DMS 273 (cell line): ENCODE results near the gene COX7A2L.
"Not testable (repeated sequence)": the region's sequence is repeated elsewhere in the genome, so short reads cannot be mapped to it uniquely, and the experiment has no call there.

Experiments used
- DNase-seq: peaks from one replicate; lab custom pipeline; 2025; ENCODE audit not compliant: unreplicated experiment; lab: John Stamatoyannopoulos, UW

COX7A2L gene

DNA sequence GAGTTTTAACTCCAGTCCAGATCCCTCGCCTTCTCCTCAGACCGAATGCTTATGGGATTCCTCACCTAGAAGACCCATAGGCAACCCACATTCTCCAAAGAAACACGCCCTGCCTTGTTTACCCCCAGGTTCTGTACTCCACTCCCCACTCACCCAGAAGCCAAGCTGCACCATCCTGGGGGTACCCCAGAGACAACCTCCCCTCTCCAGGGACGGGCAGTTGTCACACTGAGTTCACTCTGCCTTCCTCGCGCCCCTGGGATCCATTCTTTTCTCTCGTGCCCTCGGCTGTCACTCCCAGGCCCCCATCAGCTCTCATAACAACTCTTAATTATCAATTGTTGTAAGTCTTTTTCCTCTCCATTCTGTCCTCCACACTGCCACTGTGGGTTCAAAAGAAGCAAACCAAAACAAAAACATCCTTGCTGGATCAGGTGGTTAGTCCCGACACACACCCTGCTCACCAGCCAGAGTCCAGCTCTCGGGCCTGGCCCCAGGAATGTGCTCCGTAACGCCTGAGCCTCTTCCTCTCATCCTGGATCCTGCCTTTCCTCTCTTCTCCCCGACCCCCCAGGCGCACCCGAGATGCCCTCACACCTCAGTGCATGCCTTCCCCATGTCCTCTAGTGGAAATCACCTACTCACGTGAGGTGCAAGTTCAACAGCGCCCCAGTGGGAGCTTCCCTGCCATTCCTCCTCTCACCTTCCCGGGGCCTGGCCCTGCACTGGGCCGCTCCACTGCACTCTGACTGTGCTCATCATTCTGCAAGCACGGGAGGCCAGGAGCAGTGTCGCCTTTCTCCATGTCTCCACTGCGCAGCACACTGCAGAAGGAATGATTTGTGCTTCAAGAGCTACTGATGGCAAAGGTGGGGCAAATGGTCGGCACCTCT lies 20.7 kb downstream of the COX7A2L start:
- DNase-seq, result no peak

DNA sequence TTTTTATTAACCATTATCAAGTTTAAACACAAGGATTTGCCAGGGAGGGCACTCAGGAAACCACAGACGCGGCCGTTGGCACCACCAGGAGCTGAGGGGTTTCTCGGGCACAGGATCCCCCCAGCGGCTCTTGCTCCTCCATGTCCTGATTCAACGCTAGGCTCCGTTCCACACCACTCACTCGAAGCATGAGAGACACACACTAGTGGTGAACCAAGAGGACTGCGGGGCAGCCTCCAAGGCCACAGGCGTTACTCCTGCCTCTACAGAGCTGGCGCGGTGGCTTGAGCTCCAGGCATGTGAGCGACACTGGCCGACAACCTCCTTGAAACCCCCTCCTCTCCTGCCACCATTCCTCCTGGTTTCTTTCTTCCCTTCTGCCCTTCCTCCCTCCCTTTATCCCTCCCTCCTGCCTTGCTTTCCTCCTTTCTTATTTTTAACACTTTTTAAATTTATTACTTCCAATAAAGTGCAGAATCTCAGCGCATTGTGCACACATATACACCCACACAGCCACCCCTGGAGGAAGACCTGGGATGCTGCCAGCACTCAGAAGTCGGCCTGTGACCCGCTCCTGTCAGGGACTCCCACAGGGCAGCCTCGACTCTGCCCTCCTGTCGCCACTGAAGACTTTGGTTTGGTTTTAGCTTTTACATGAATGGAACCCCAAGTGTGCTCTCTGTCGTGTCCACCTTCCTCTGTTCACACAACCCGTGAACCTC lies 21.7 kb downstream of the COX7A2L start:
- peak; percentile 49 for DNase-seq

DNA sequence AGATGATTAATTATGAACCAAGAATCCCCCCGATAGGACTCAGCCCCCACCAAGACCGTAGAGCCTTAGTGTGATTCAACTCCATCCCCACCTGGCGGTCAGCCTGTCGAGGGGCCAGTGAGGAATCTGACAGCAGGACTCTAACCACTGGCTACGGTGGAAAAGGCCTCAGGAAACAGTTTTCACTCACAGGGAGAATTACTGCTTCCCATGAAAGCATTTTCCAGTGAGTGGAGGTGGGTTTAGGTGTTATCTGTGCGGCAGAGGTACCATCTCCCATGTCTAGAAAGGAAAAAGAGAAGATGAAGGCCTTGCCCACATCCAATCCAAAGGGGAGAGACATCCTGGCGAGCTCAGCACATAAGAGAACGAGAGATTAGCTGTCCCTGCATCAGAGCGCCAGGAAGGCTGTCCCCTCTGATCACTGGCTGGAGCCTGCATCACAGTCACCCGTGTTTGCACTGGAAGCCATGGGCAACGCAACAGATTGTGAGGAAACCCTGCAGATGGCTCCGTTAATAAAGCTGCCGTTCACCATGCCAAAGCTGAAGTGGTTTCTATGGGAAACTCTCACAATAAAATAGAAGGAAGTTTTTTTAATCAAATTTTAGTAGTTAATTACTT lies 22.3 kb downstream of the COX7A2L start:
- DNase-seq, result peak; percentile 42

DNA sequence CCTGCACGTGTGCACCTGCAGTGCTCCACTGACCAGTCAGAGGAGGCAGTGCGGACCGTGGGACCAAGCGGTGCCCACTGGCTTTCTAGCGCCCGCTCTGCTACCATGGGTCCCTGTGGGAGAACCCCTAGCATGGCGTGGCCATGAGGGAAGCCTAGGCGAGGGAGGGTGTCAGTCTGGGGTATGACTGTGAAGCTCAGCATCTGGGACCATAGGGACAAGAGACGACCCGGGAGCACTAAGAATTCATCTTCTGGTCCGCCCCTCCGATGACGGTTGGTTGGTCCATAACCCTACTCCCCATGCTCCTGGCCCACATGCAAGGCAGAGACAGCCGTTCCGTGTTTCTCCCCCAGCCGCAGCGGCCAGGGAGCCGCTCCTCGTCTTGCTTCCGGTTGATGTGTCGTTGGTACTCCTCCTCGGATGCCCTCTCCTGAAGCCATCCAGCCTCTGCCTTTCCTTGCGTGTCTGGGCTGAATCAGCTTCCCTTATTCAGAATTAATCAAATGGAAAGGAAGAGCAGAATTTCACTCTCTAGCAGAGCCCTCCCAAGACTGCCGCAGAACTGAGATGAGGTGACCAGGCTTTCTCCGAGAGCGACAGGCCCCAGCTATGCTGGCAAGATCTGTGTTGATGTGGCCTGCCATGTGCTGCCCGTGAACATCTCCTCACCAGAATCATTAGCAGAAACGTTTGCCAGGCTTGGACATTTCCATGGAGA lies 23.0 kb downstream of the COX7A2L start:
- DNase-seq, result no peak

DNA sequence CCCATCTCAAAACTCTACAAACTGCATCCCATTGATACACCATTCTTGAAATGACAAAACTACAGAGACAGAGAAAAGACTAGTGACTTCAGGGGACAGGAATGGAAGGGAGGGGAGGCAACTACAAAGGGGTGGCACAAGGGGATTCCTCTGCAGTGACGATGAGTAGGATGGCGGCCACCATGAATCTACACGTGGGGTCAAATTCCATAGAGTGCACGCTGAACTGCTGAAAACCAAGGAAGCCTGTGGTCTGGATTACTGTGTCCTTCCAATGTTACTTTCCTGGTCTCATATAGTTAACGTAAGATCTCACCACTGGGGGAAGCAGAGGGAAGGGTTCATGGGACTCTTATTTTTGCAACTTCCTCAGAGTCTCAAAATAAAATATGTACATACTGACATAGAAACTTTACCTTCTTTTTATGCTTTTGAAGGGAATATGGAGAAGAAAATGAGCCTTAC lies 23.6 kb downstream of the COX7A2L start:
- DNase-seq, result peak; percentile 28

GRCh38 chr2:42336361-42336965 lies 24.6 kb downstream of the COX7A2L start:
- no peak for DNase-seq

DNA sequence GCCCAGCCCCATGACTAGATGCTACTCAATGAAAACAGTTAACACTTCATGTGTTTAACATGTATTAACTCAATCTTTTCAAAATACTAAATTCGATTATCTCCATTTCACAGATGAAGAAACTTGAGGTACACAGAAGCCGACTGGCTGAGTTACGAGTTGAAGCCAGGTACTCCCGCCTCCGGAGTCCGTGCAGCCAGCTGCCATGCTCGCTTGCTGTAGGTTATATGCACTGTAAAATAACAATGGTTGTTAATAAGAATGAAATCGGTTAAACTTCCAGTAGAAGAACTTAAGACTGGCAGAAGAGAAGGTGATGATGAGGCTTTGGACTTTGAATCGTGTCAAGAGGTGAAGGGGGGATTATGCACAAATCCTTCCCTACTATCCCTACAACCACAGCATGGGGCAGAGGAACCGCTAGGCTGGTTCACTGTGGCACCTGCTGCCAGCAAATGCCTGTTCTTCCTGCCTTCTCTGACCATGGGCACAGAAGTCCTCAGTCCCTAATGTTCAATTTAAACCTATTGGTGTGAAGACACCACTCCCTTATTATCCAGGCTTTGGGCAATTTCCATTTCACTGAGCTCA lies 25.4 kb downstream of the COX7A2L start:
- DNase-seq, result no peak

DNA sequence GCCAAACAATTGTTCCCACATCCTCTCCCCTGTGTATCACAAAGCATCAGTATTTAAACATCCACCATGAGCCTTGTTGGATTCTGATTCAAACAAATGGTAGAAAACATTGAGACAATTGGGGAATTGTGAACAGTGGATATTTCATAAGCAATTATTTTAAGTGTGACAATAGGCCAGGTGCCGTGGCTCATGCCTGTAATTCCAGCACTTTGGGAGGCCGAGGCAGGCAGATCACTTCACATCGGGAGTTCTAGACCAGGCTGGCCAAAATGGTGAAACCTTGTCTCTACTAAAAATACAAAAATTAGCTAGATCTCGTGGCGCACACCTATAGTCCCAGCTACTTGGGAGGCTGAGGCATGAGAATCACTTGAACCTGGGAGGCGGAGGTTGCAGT lies 26.2 kb downstream of the COX7A2L start:
- DNase-seq, result not testable (repeated sequence)

GRCh38 chr2:42334220-42334619 lies 26.8 kb downstream of the COX7A2L start:
- no peak for DNase-seq

DNA sequence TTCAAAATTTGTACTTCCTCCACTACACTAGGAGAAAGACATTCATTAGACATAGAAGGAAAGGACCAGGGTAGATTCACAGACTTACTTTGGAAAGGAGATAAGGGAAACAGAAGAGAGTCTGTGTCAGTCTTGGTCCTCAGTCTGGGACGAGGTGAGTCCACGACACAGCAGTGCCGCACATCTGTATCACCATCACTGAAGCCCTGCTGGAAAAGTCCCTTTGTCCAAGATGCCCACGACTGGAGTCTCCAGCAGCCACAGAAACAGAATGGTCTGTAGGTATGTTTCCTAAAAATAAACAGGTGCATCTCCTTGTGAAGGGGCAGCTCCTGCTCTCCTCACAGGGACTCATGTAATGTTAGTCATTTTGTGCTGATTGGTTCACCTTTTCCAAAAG lies 27.4 kb downstream of the COX7A2L start:
- DNase-seq, result no peak

DNA sequence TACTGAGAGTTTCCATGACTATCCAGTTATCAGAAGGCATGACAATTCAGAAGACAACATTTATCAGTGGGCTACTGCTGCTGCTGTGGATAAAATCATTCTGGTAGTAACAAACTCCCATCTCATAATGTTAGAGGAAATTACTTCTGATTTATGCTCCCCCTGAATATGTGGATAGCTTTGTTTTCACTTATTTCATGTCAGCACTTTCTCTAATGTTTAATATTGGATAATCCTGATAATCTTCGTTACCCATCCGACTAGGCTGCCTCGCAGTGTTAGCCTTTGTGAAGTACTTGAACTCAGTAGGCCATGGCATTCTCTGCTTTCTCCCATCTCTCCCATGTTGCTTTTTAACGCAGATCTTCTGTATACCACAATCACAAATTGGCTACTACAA lies 28.4 kb downstream of the COX7A2L start:
- DNase-seq, result no peak

- no peak for DNase-seq
These were observed 29.3 kb downstream of the COX7A2L start for GRCh38 chr2:42331569-42332284.

- no peak for DNase-seq
These were observed 31.3 kb downstream of the COX7A2L start for GRCh38 chr2:42329736-42330135.

- DNase-seq, result no peak
These were observed 32.1 kb downstream of the COX7A2L start for GRCh38 chr2:42328923-42329322.

- peak; percentile 62 for DNase-seq
These were observed 32.7 kb downstream of the COX7A2L start for GRCh38 chr2:42328148-42328833.

DNA sequence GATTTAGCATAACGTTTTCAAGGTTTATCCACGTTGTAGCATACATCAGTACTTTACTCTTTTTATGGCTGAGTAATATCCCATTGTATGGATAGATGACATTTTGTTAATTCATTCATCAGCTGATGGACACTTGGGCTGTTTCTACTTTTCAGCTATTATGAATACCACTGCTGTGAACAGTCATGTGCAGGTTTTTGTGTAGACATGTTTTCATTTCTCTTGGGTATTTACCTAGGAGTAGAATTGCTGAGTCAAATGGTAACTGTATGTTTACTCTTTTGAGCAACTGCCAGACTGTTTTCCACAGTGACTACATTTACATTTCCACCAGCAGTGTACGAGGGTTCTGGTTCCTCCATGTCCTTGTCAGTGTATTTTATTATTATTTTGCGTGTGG lies 33.9 kb downstream of the COX7A2L start:
- DNase-seq, result no peak

DNA sequence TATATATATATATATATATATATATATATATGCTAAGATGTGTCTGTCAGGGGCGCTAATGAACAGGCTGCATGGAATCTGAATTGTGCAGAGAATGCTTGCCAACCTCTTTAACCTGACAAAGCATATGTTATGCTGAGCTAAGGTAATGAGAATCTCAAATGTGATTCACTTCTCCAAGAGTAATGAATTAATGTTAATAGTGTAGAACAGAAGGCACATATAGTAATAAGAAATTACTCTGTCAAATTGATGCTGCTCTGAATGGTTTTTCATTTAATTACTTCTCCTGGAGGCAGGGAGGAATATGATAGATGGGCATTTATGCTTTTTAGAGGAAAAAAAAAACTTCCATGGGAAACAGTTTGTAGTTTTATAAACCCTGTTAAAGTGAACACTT lies 35.4 kb downstream of the COX7A2L start:
- peak; percentile 15 for DNase-seq

GRCh38 chr2:42324949-42325348 lies 36.1 kb downstream of the COX7A2L start:
- DNase-seq, result no peak

DNA sequence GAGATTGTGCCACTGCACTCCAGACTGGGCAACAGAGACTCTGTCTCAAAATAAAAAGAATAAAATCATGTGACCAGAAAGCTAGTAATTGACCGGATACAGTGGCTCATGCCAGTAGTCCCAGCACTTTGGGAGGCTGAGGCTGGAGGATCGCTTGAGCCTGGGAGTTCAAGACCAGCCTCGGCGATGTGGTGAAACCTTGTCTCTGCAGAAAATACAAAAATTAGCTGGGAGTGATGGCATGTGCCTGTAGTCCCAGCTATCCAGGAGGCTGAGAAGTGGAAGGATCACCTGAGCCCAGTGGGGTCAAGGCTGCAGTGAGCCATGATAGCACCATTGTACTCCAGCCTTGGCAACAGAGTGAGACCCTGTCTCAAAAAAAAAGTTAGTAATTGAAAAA lies 36.8 kb downstream of the COX7A2L start:
- no peak for DNase-seq
